Testis (tissue), 3 donors: ENCODE results near the gene ATP13A3. TPM values are rescaled to one million over a fixed set of nuclear protein-coding genes. Genes with fewer than 3 reads are reported as not detected.

Experiments used
- DNase-seq: peaks from one replicate; pipeline ENCODE4 v3.0.0-alpha.2; 2019
- H3K27ac ChIP-seq, 2 donors: fragments of 200-600 bp; sonication (generic); one replicate each; pipeline ENCODE4 v1.5.1; 2019
- H3K27me3 ChIP-seq: fragments of 200-600 bp; sonication (generic); one replicate; pipeline ENCODE4 v1.5.1; 2019
- H3K36me3 ChIP-seq: fragments of 200-600 bp; sonication (generic); one replicate; pipeline ENCODE4 v1.5.1; 2017; ENCODE audit warnings: low read depth; ENCODE audit errors: missing control alignments
- H3K4me1 ChIP-seq: fragments of 200-600 bp; sonication (generic); one replicate; pipeline ENCODE4 v1.5.1; 2019
- H3K4me3 ChIP-seq, 2 donors: fragments of 200-600 bp; sonication (generic); one replicate each; pipeline ENCODE4 v1.5.1; 2017 to 2019
- H3K9me3 ChIP-seq: fragments of 200-600 bp; sonication (generic); one replicate; pipeline ENCODE4 v1.5.1; 2017
- POLR2A ChIP-seq: fragments of 450-650 bp; IDR thresholded peaks from one replicate; pipeline ENCODE4 v1.6.1; 2017; ENCODE audit warnings: antibody characterized with exemption, mild to moderate bottlenecking, moderate library complexity
- WGBS, 2 donors: methylation state at CpG; one replicate each; pipeline ENCODE4 v1.1.5; 2018; 5-methylcytosine and 5-hydroxymethylcytosine counted together
- intact Hi-C: fragments of 100-400 bp; cut with DNase I; formaldehyde crosslinking; loops from one replicate; pipeline ENCODE4 v1.15.1; 2023; ENCODE audit warnings: low total_unique reads
- polyA plus RNA-seq: library from polyadenylated mRNA; stranded (reverse); fragments of 350-450 nt; fragmentation: Illumina TruSeq; extraction: RNeasy Lipid Tissue Mini Kit (QIAGEN cat#74804); gene quantifications from one replicate; pipeline ENCODE4 v1.2.3, GENCODE V29; 2014; ENCODE audit warnings: low read depth, low replicate concordance; ENCODE audit not compliant: insufficient read depth
- total RNA-seq, 2 donors: library from RNA; depleted of rRNA; stranded (reverse); fragments of >200 nt; gene quantifications; one replicate each; pipeline ENCODE4 v1.2.3, GENCODE V29; 2016
- TF ChIP-seq, protein P1 (sequence below), 3 experiments: fragments of 450-650 bp in 2 of 3; fragments of 200-600 bp in 1 of 3; sonication (generic) in 1 of 3; IDR thresholded peaks; one replicate each; pipeline ENCODE4 v1.5.1; 2016 to 2019; ENCODE audit warnings: antibody characterized with exemption in 3 of 3, mild to moderate bottlenecking in 2 of 3, moderate library complexity in 1 of 3

Gene ATP13A3
- total and polyA plus RNA-seq, 3 donors from 2014 or later: 26.6 to 62.3 (median 51.8) TPM

- intact Hi-C loops: no loop called here
- 77 to 92% methylated on average over 3 of the region's 3 CpGs for WGBS, 2 donors
- Histone ChIP-seq H3K36me3 (no peaks in the 10 kb centered on the region), H3K27me3 (no peaks in the 10 kb centered on the region), H3K4me3 (no peak overlapping the region), H3K9me3 (no peaks in the 10 kb centered on the region), H3K27ac (no peak overlapping the region), H3K4me1 (no peaks in the 10 kb centered on the region)
- TF ChIP-seq, protein P1, sequence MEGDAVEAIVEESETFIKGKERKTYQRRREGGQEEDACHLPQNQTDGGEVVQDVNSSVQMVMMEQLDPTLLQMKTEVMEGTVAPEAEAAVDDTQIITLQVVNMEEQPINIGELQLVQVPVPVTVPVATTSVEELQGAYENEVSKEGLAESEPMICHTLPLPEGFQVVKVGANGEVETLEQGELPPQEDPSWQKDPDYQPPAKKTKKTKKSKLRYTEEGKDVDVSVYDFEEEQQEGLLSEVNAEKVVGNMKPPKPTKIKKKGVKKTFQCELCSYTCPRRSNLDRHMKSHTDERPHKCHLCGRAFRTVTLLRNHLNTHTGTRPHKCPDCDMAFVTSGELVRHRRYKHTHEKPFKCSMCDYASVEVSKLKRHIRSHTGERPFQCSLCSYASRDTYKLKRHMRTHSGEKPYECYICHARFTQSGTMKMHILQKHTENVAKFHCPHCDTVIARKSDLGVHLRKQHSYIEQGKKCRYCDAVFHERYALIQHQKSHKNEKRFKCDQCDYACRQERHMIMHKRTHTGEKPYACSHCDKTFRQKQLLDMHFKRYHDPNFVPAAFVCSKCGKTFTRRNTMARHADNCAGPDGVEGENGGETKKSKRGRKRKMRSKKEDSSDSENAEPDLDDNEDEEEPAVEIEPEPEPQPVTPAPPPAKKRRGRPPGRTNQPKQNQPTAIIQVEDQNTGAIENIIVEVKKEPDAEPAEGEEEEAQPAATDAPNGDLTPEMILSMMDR (IDR thresholded peaks at IDR 0.05): no peak
- TF ChIP-seq POLR2A: no peak
- no peak for DNase-seq
Observed at GRCh38 chr3:194434503-194434902, 52.3 kb downstream of the ATP13A3 start.

GRCh38 chr3:194431554-194431953, 55.2 kb downstream of the ATP13A3 start:
- TF ChIP-seq, protein P1 (IDR thresholded peaks at IDR 0.05): no peak
- no peak for TF ChIP-seq POLR2A
- Histone ChIP-seq H3K4me3 (no peak overlapping the region), H3K27me3 (no peaks in the 10 kb centered on the region), H3K4me1 (no peaks in the 10 kb centered on the region), H3K36me3 (no peaks in the 10 kb centered on the region), H3K9me3 (no peaks in the 10 kb centered on the region), H3K27ac (no peak overlapping the region)
- intact Hi-C loops: no loop called here
- 78 to 83% methylated on average over 5 of the region's 5 CpGs for whole genome bisulfite sequencing, 2 donors
- DNase-seq: no peak

DNA sequence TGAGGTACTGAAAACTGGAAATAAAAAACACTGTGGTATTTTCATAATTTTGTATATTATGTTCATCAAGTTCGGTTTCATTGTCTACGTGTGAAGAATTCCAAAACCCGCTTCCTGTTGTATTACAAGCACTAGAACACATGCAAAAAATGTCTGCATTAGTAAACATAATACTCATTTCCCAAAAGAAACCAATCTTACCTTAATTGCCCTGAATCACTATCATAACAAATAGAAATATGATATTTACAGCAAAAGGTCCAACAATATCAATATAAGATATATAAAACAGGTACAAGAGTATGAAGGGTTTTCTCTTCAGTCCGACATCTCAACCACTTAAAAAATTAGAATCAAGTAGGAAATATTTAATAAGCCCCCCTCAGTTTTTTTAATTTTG, 61.4 kb downstream of the ATP13A3 start:
- Histone ChIP-seq H3K36me3 (no peaks in the 10 kb centered on the region), H3K27me3 (no peaks in the 10 kb centered on the region), H3K9me3 (no peaks in the 10 kb centered on the region), H3K4me1 (no peaks in the 10 kb centered on the region), H3K4me3 (no peak overlapping the region), H3K27ac (no peak overlapping the region)
- 92% methylated on average over 4 of the region's 4 CpGs for WGBS, 2 donors
- no peak for DNase-seq
- intact Hi-C loops: no loop called here
- TF ChIP-seq POLR2A: no peak
- TF ChIP-seq, protein P1 (IDR thresholded peaks at IDR 0.05): no peak

DNA sequence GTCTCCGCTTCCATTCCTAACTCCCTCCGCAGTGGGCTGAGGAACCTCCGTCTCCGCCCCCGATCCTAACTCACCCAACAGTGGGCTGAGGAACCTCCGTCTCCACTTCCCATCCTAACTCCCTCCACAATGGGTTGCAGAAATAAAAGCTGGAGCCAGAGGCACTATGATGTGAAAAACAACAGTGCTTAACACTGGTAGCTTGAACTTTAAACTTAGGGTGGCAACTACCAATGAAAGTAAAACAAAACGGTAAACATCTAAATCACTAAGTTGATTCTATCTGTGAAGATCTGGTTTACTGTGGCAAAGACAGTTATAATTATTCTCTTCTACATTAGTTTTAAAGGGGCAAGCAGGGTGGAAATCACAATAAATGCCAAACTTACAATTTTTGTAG, 61.8 kb downstream of the ATP13A3 start:
- H3K4me1 ChIP-seq: no peaks in the 10 kb centered on the region
- 89 to 94% methylated on average over 7 of the region's 7 CpGs for WGBS, 2 donors
- no peak overlapping the region for H3K4me3 ChIP-seq
- intact Hi-C loops: no loop called here
- TF ChIP-seq, protein P1 (IDR thresholded peaks at IDR 0.05): no peak
- TF ChIP-seq POLR2A: no peak
- no peaks in the 10 kb centered on the region for H3K9me3 ChIP-seq
- DNase-seq: no peak
- H3K36me3 ChIP-seq: no peaks in the 10 kb centered on the region
- no peak overlapping the region for H3K27ac ChIP-seq
- H3K27me3 ChIP-seq: no peaks in the 10 kb centered on the region

- DNase-seq: no peak
- WGBS, 2 donors: 97 to 100% methylated on average over 1 of the region's 1 CpG
- no peak overlapping the region for H3K27ac ChIP-seq
- intact Hi-C loops: no loop called here
- H3K9me3 ChIP-seq: no peaks in the 10 kb centered on the region
- no peak for TF ChIP-seq POLR2A
- TF ChIP-seq, protein P1 (IDR thresholded peaks at IDR 0.05): no peak
- H3K27me3 ChIP-seq: no peaks in the 10 kb centered on the region
- no peak overlapping the region for H3K4me3 ChIP-seq
- H3K4me1 ChIP-seq: no peaks in the 10 kb centered on the region
- no peaks in the 10 kb centered on the region for H3K36me3 ChIP-seq
Observed at GRCh38 chr3:194424373-194424772, 62.4 kb downstream of the ATP13A3 start.
